GM12865 (cell line): ENCODE measurements around the gene GRID1.

ENCODE experiments used
- DNase-seq: peaks from one replicate; pipeline ENCODE4 v3.0.0; 2010; ENCODE audit warnings: low read depth
- H3K4me3 ChIP-seq: 2 replicates; pipeline ENCODE4 v1.5.1; 2011; ENCODE audit warnings: mild to moderate bottlenecking, low read depth, low read length, control low read depth
- CTCF ChIP-seq: IDR thresholded peaks from 2 replicates; pipeline ENCODE4 v1.5.1; 2011; ENCODE audit warnings: low read length, control low read depth, low read depth, inconsistent platforms; ENCODE audit not compliant: insufficient read depth; ENCODE audit errors: missing control alignments

Gene GRID1

GRCh38 chr10:86310702-86311101, 55.9 kb downstream of the GRID1 start:
- no peak for DNase-seq
- no peak for TF ChIP-seq CTCF
- no peak overlapping the region for H3K4me3 ChIP-seq

GRCh38 chr10:86310291-86310690, 56.3 kb downstream of the GRID1 start:
- no peak for DNase-seq
- H3K4me3 ChIP-seq, result no peak overlapping the region
- TF ChIP-seq CTCF, result no peak

- no peak for TF ChIP-seq CTCF
- no peak overlapping the region for H3K4me3 ChIP-seq
- DNase-seq, result no peak
Observed at GRCh38 chr10:86308056-86308455, 58.5 kb downstream of the GRID1 start.

GRCh38 chr10:86306628-86307278, 59.8 kb downstream of the GRID1 start:
- DNase-seq, result peak; percentile 20

GRCh38 chr10:86305521-86305920, 61.1 kb downstream of the GRID1 start:
- no peak overlapping the region for H3K4me3 ChIP-seq
- DNase-seq, result no peak
- no peak for TF ChIP-seq CTCF

More at GRCh38 chr10:86306628-86307278, 59.8 kb downstream of the GRID1 start:
- no peak overlapping the region for H3K4me3 ChIP-seq
- no peak for TF ChIP-seq CTCF

- no peak for DNase-seq
- no peak for TF ChIP-seq CTCF
- H3K4me3 ChIP-seq, result no peak overlapping the region
Observed at GRCh38 chr10:86304436-86304835, 62.2 kb downstream of the GRID1 start.

GRCh38 chr10:86303626-86304025, 63.0 kb downstream of the GRID1 start:
- TF ChIP-seq CTCF, result no peak
- no peak for DNase-seq
- H3K4me3 ChIP-seq, result no peak overlapping the region
